Measurements from ENCODE around the gene OBSCN. TPM values are rescaled to one million over a fixed set of nuclear protein-coding genes. Genes with fewer than 3 reads are reported as not detected.

The OBSCN gene
- total and polyA plus RNA-seq, 2 of the 13 experiments (the other 11 are each of a cell fraction or from before 2014, with no cell fraction given), result 0.20 TPM

GRCh38 chr1:228351850-228352249, 144.0 kb downstream of the OBSCN start:
- Histone ChIP-seq H2AFZ (ENCODE audit: low read length) (no peak overlapping the region), H4K20me1 (ENCODE audit: insufficient read depth, low read length) (no peaks in the 10 kb centered on the region), H3K27me3 (ENCODE audit: control insufficient read depth in 1 of 2, insufficient read depth in 2 of 2, low read length in 2 of 2) (peaks cover 8 to 56% of the 10 kb centered on the region in 2 experiments; a peak in 4 of 5 replicates), H3K36me3 (replicated peaks in 1 of 2; ENCODE audit: control insufficient read depth in 1 of 2, insufficient read depth in 2 of 2, low read length in 2 of 2) (no peaks in the 10 kb centered on the region), H3K4me1 (ENCODE audit: insufficient read depth, low read length) (no peaks in the 10 kb centered on the region), H3K4me3 (replicated peaks in 1 of 3; ENCODE audit: insufficient read depth in 1 of 3, low read depth in 2 of 3, low read length in 3 of 3) (no peak overlapping the region), H3K79me2 (ENCODE audit: insufficient read depth, low read length) (no peaks in the 10 kb centered on the region), H3K9me3 (ENCODE audit: low read length) (no peaks in the 10 kb centered on the region), H3K4me2 (ENCODE audit: low read depth, low read length) (no peak overlapping the region), H3K9ac (ENCODE audit: insufficient read depth, low read depth, low read length) (no peak overlapping the region), H3K27ac (ENCODE audit: extremely low read length, insufficient read depth, low read length) (no peak overlapping the region)
- intact Hi-C loops (cut with micrococcal nuclease; ENCODE audit: unreplicated experiment) (no loop called here), in situ Hi-C loops (cut with HindIII; ENCODE audit: extremely low pct_ligation_motif_present, low pct_unique_long_range_greater_than_20kb) (no loop called here)
- BruUV-seq (replicated peaks), result no TSS peak
- 19% methylated on average over 5 of the region's 13 CpGs for WGBS (ENCODE audit: low lambda C conversion rate)
- TF ChIP-seq ZBTB44 (CRISPR knock-in tag; IDR thresholded peaks at IDR 0.05), result no peak
- DNase-seq (ENCODE audit: low spot score), result no peak
- ChIA-PET POLR2A (no interaction called here), CTCF (ENCODE audit: low intra/inter-chr PET ratio, low total read pairs) (no interaction called here)
- ATAC-seq, result no peak
- FAIRE-seq, result no peak

DNA sequence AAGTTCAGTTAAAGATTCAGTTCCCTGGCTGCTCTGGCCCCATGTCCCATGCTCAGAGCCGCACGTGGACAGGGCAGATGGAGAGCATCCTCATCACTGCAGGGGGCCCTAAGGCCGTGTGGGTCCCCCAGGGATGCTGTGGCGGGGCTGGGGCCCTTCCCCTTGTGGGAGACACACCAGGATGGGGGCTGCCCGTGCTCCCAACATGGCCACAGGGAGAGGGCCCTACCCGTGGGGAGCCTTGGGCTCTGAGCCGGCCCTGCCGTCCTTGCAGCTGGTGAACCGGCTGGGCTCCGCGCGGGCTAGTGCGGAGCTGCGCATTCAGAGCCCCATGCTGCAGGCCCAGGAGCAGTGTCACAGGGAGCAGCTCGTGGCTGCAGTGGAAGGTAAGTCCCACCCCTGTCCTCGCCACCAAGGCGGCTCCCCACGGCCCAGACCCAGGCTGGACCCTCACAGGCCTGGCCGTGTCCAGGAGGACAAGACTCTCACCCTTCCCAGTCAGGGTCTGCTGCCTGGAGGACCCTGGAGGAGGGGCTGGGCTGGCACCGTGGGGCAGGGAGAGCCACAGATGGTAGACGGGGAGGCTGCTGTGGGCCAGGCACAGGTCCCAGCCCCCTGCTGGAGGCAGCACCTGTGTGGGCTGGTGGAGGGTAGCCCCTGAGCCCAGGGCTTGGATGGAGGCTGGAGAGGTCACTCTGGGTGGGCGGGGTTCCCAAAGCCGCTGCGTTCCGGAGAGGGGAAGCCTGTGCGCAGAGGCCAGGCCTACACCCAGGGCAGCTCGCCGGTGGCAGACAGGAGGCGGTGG, 145.0 kb downstream of the OBSCN start:
- ChIA-PET CTCF (ENCODE audit: low intra/inter-chr PET ratio, low total read pairs) (no interaction called here), POLR2A (no interaction called here)
- H3K27ac ChIP-seq (ENCODE audit: extremely low read length, insufficient read depth, low read length), result no peak overlapping the region
- no peak overlapping the region for H2AFZ ChIP-seq (ENCODE audit: low read length)
- H3K9me3 ChIP-seq (ENCODE audit: low read length), result no peaks in the 10 kb centered on the region
- ATAC-seq (no peak), FAIRE-seq (no peak), DNase-seq (ENCODE audit: low spot score) (no peak)
- intact Hi-C loops (cut with micrococcal nuclease; ENCODE audit: unreplicated experiment), result no loop called here
- H3K9ac ChIP-seq (ENCODE audit: insufficient read depth, low read depth, low read length), result no peak overlapping the region
- no peaks in the 10 kb centered on the region for H4K20me1 ChIP-seq (ENCODE audit: insufficient read depth, low read length)
- no peak overlapping the region for H3K4me2 ChIP-seq (ENCODE audit: low read depth, low read length)
- H3K27me3 ChIP-seq (ENCODE audit: control insufficient read depth in 1 of 2, insufficient read depth in 2 of 2, low read length in 2 of 2), result peaks cover 6 to 52% of the 10 kb centered on the region in 2 experiments; a peak in 4 of 5 replicates
- H3K79me2 ChIP-seq (ENCODE audit: insufficient read depth, low read length), result no peaks in the 10 kb centered on the region
- H3K4me3 ChIP-seq (replicated peaks in 1 of 3; ENCODE audit: insufficient read depth in 1 of 3, low read depth in 2 of 3, low read length in 3 of 3), result no peak overlapping the region
- no peaks in the 10 kb centered on the region for H3K36me3 ChIP-seq (replicated peaks in 1 of 2; ENCODE audit: control insufficient read depth in 1 of 2, insufficient read depth in 2 of 2, low read length in 2 of 2)
- WGBS (ENCODE audit: low lambda C conversion rate), result no CpG with 5 or more reads among the region's 29 CpGs
- in situ Hi-C loops (cut with HindIII; ENCODE audit: extremely low pct_ligation_motif_present, low pct_unique_long_range_greater_than_20kb), result no loop called here
- BruUV-seq (replicated peaks), result no TSS peak
- H3K4me1 ChIP-seq (ENCODE audit: insufficient read depth, low read length), result no peaks in the 10 kb centered on the region
- TF ChIP-seq YEATS2 (CRISPR knock-in tag; IDR thresholded peaks at IDR 0.05; ENCODE audit: borderline replicate concordance), result no peak
- TF ChIP-seq RBM22 (optimal IDR thresholded peaks at IDR 0.05; ENCODE audit: low read length), result no peak
- no peak for TF ChIP-seq LBX2 (CRISPR knock-in tag; IDR thresholded peaks at IDR 0.05; ENCODE audit: borderline replicate concordance)
- TF ChIP-seq, protein P1, sequence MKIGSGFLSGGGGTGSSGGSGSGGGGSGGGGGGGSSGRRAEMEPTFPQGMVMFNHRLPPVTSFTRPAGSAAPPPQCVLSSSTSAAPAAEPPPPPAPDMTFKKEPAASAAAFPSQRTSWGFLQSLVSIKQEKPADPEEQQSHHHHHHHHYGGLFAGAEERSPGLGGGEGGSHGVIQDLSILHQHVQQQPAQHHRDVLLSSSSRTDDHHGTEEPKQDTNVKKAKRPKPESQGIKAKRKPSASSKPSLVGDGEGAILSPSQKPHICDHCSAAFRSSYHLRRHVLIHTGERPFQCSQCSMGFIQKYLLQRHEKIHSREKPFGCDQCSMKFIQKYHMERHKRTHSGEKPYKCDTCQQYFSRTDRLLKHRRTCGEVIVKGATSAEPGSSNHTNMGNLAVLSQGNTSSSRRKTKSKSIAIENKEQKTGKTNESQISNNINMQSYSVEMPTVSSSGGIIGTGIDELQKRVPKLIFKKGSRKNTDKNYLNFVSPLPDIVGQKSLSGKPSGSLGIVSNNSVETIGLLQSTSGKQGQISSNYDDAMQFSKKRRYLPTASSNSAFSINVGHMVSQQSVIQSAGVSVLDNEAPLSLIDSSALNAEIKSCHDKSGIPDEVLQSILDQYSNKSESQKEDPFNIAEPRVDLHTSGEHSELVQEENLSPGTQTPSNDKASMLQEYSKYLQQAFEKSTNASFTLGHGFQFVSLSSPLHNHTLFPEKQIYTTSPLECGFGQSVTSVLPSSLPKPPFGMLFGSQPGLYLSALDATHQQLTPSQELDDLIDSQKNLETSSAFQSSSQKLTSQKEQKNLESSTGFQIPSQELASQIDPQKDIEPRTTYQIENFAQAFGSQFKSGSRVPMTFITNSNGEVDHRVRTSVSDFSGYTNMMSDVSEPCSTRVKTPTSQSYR (CRISPR knock-in tag; IDR thresholded peaks at IDR 0.05; ENCODE audit: borderline replicate concordance), result no peak
- no peak for TF ChIP-seq ZMAT3 (CRISPR knock-in tag; conservative IDR thresholded peaks at IDR 0.05)
- no peak for TF ChIP-seq BRD4 (CRISPR knock-in tag; IDR thresholded peaks at IDR 0.05)
- no peak for TF ChIP-seq ZNF552 (CRISPR knock-in tag; IDR thresholded peaks at IDR 0.05; ENCODE audit: borderline replicate concordance)
- no peak for TF ChIP-seq HCFC1 (IDR thresholded peaks at IDR 0.05; ENCODE audit: low read depth, low read length)
- no peak for TF ChIP-seq ZNF430 (CRISPR knock-in tag; IDR thresholded peaks at IDR 0.05)
- TF ChIP-seq ZNF747 (CRISPR knock-in tag; IDR thresholded peaks at IDR 0.05; ENCODE audit: borderline replicate concordance), result no peak
- TF ChIP-seq RORA (CRISPR knock-in tag; IDR thresholded peaks at IDR 0.05), result no peak
- no peak for TF ChIP-seq MAFG (CRISPR knock-in tag; IDR thresholded peaks at IDR 0.05)
- no peak for TF ChIP-seq CBX5 (CRISPR knock-in tag; IDR thresholded peaks at IDR 0.05; ENCODE audit: borderline replicate concordance)
